AG04449 (cell line): ENCODE measurements around the gene MAP4K1.

Experiments used
- CTCF ChIA-PET: fragments of 350-600 bp; formaldehyde crosslinking; extraction: SDS; loops from one replicate; lab custom pipeline; 2021; ENCODE audit warnings: antibody characterized with exemption; lab: Yijun Ruan, JAX
- POLR2A ChIA-PET: fragments of 400-600, 350-600 bp; formaldehyde crosslinking; extraction: SDS; loops from one replicate; lab custom pipeline; 2020; ENCODE audit warnings: antibody characterized with exemption, inconsistent platforms; lab: Yijun Ruan, JAX
- DNase-seq: peaks from one replicate; pipeline ENCODE4 v3.0.0-alpha.2; 2010; ENCODE audit warnings: low read depth, low spot score
- H3K4me3 ChIP-seq: 2 replicates; pipeline ENCODE4 v1.5.1; 2011; ENCODE audit warnings: low read depth, mild to moderate bottlenecking, control low read depth, low read length
- TF ChIP-seq, protein P1 (sequence below): IDR thresholded peaks from one replicate; pipeline ENCODE4 v1.5.1; 2011; ENCODE audit warnings: mild to moderate bottlenecking, moderate library complexity, low read length, control low read depth, inconsistent platforms; ENCODE audit not compliant: insufficient read depth; ENCODE audit errors: missing control alignments

Gene MAP4K1

DNA sequence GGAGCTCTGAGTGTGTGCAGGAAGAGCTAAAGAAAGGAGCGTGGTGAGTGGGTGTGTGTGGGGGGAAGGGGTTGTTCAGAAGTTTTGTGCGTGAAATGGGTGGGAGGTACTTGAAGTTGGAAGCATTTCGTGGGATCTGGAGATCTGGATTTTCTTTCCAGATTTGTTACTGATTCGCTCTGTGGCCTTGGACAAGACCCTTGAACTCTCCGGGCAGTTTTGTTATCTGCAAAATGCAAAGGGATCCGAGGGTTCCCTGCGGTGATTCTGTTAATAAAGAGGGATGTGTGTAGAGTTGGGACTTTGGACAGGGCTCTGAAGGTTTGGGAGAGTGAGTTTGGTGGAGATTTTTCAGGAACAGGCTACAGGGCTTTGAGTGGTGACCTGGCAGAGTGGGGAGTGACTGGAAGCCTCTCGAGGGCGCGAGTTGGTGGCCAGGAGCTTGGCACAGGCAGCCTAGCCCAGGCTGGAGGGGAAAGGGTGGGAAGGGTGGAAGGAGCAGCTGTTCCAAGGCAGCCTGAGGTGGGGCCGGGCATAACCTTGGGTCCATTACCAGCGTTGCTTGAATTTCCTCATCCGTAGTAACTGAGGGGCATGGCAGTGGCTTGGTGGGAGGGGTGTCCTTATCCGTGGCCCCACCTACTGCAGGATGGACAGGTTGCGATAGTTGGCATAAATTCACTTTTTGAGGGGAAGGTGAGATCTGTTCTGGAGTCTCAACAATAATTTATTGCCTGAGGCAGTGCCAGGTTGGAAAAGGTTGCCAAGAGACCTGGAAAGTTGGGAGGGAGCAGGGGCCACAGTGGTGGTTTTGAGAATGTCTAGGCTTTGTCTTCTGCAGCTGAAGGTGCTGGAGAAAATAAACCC lies 31.8 kb upstream of the MAP4K1 start:
- DNase-seq = no peak
- ChIA-PET CTCF (interaction anchor here (1.4 to 13.2 kb wide), 4 partner anchors 14 to 247 kb away, joined by 3 to 106 read pairs (median 4); partner anchors contain the start of gene FAM98C), POLR2A (interaction anchor here (0.7 to 3.3 kb wide), 6 partner anchors 9 to 50 kb away, joined by 3 to 27 read pairs (median 6); no protein-coding TSS in a partner anchor)
- peak overlapping the region; percentile 98 for H3K4me3 ChIP-seq
- TF ChIP-seq, protein P1, sequence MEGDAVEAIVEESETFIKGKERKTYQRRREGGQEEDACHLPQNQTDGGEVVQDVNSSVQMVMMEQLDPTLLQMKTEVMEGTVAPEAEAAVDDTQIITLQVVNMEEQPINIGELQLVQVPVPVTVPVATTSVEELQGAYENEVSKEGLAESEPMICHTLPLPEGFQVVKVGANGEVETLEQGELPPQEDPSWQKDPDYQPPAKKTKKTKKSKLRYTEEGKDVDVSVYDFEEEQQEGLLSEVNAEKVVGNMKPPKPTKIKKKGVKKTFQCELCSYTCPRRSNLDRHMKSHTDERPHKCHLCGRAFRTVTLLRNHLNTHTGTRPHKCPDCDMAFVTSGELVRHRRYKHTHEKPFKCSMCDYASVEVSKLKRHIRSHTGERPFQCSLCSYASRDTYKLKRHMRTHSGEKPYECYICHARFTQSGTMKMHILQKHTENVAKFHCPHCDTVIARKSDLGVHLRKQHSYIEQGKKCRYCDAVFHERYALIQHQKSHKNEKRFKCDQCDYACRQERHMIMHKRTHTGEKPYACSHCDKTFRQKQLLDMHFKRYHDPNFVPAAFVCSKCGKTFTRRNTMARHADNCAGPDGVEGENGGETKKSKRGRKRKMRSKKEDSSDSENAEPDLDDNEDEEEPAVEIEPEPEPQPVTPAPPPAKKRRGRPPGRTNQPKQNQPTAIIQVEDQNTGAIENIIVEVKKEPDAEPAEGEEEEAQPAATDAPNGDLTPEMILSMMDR = no peak

DNA sequence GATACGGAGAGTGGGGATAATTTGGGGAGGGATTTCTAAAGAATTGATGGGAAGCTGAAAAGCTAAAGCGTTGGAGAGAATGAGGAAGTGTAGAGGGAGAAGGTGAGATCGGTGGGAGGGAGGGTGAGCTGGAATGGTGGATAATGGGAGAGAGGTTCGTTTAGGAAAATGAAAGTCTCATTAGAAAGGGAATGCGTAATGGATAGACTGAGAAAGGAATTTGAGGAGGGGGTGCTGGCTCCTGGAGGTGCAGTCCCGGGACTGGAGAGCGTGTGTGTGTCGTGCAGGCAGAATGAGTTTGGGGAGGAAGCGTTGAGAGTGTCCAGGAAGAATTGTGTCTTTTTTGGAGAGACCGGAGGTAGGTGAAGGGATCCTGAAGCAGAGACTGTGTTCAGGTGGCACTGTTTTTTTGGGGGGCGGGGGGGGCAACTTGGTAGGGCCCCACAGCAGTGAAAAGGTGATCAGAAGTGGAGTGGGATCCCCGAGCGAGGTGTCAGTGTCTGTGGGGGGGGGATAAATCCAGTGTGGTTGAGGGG lies 31.1 kb upstream of the MAP4K1 start:
- POLR2A ChIA-PET = interaction anchor here (0.7 to 3.3 kb wide), 6 partner anchors 9 to 51 kb away, joined by 3 to 27 read pairs (median 6); no protein-coding TSS in a partner anchor

DNA sequence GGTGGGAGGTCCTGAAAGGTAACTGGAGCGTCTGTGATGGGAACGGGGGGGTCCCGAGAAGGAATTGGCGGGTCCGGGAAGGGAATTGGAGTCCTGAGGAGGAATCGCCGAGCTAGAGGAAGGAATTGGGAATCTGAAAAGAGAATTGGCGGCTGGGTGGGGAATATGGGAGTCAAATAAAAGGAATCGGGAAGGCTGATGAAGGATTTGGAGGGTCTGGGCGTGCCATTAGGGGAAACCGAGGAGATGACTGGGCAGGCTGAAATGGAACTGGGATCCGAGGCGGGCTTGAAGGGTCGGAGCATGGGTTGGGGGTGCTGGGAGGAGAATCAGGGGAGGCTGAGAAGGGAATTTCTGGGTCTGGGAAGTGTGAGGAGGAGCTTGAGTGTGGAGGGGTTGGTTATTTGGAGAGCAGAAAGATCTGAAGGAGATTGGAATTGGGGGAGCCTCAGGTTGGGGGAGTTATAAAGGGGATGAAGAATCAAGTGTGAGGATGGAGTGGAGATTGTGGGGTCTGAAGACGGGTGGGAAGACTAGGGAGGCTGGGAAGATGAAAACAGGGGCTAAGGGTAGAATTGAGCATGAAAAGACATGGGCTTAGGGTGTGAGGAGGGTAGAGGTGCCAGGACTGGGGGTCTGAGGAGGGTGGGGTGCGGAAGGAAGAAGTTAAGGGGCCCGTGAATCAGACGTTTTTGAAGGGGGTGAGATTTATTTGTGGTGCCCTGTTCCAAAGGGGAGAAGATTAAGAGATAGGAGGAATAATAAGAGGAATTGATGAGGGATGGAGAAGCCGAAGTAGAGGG lies 30.4 kb upstream of the MAP4K1 start:
- ChIA-PET POLR2A (interaction anchor here (0.7 to 3.3 kb wide), 11 partner anchors 10 to 246 kb away, joined by 3 to 27 read pairs (median 6); partner anchors contain the start of gene FAM98C), CTCF (interaction anchor here (1.3 to 13.2 kb wide), 5 partner anchors 12 to 282 kb away, joined by 3 to 106 read pairs (median 3); partner anchors contain the start of genes FAM98C, MRPS12 and SARS2)
- TF ChIP-seq, protein P1 = no peak
- DNase-seq = no peak
- H3K4me3 ChIP-seq = peak overlapping the region; percentile 98

More for the DNA sequence above, 31.1 kb upstream of the MAP4K1 start:
- TF ChIP-seq, protein P1 = no peak
- H3K4me3 ChIP-seq = peak overlapping the region; percentile 98
- no peak for DNase-seq
- CTCF ChIA-PET = interaction anchor here (1.4 to 13.2 kb wide), 4 partner anchors 13 to 246 kb away, joined by 3 to 106 read pairs (median 4); partner anchors contain the start of gene FAM98C

DNA sequence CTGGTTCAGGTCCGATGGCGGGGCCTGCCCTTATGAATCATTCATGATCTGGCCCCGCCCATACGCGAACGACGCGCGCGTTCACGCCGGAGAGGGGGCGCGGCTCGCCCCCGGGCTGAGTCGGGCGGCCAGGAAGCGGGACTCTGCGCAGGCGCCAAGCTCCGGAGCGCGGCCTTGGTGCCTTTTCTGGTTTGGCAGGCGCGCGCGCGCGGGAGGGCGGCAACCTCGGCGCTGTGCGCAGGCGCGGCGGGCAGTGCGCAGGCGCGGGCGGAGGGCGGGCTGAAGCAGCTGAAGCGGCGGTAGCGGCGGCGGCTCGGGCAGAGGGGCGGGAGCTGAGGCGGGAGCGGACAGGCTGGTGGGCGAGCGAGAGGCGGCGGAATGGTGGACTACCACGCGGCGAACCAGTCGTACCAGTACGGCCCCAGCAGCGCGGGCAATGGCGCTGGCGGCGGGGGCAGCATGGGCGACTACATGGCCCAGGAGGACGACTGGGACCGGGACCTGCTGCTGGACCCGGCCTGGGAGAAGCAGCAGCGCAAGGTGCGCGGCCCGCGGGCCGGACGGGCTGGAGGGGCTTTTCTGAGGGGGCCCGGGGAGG lies 29.7 kb upstream of the MAP4K1 start, which contains the start of gene ACTN4:
Gene ACTN4 (plus strand): TSS at position 282 of the 598 bp plus-strand sequence. CDS start 97 bp downstream, at position 379.
- POLR2A ChIA-PET = interaction anchor here (0.6 to 3.3 kb wide), 16 partner anchors 9 to 701 kb away, joined by 3 to 27 read pairs (median 3); partner anchors contain the start of genes EIF3K and FAM98C
- CTCF ChIA-PET = interaction anchor here (1.1 to 13.2 kb wide), 4 partner anchors 12 to 283 kb away, joined by 3 to 106 read pairs (median 3); partner anchors contain the start of genes MRPS12 and SARS2
- TF ChIP-seq, protein P1 = no peak
- DNase-seq = no peak
- H3K4me3 ChIP-seq = peak within 1 kb of the TSS; percentile 98

DNA sequence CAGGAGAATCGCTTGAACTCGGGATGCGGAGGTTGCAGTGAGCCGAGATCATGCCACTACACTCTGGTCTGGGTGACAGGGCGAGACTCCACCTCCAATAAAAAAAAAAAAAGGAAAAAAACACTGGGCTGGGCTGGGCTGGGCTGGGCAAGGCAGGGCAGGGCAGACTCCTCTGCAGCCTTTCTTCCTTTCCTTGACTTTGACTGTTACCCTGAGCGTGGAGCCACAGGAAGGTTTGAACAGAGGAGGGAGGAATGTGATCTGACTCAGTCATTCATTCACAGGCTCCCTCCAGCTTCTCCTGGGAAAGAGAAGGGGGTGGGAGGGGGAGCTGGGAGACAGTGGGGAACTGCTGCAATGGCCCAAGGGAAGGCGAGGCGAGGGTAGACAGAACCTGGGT lies 27.0 kb upstream of the MAP4K1 start:
- TF ChIP-seq, protein P1 = no peak
- H3K4me3 ChIP-seq = no peak overlapping the region
- ChIA-PET POLR2A (no interaction called here), CTCF (interaction anchor here (13.2 kb wide), 1 partner anchor 9 kb away, joined by 106 read pairs; no protein-coding TSS in a partner anchor)
- DNase-seq = no peak
